Stimulated activated CD4-positive, alpha-beta T cell treated with anti-CD3 and anti-CD28 coated beads, Interleukin-2, amount 100 ng/mL, for 4 hours (primary cell): Measurements from ENCODE around the gene ARID1B.
"Not testable (repeated sequence)": the region's sequence is repeated elsewhere in the genome, so short reads cannot be mapped to it uniquely, and the experiment has no call there.

ENCODE experiments used
- DNase-seq: peaks from one replicate; pipeline ENCODE4 v3.0.0-alpha.2; 2020; ENCODE audit warnings: low read depth

ARID1B gene

GRCh38 chr6:156963712-156964700, 186.8 kb downstream of the ARID1B start:
- no peak for DNase-seq

GRCh38 chr6:156967852-156968251, 190.7 kb downstream of the ARID1B start:
- DNase-seq, result no peak

DNA sequence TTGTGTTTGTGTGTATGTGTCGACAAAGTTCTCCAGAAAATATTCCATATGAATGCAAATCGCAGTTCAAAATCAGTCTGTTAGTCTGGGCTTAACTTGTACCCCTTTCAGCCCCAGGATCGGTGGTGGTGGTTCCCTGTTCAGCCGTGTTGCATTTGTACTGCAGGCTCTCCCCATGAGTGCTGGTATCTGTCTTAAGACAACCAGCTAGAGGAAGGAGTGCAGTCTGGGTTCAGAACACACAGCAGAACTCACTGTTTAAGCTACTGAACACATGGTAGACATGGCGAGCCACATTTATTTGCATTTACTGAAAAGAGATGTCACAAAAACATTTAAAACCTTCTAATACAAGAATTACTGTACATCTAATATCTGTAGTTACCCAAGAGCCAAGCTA, 192.1 kb downstream of the ARID1B start:
- no peak for DNase-seq

GRCh38 chr6:156970595-156971112, 193.5 kb downstream of the ARID1B start:
- DNase-seq, result no peak

DNA sequence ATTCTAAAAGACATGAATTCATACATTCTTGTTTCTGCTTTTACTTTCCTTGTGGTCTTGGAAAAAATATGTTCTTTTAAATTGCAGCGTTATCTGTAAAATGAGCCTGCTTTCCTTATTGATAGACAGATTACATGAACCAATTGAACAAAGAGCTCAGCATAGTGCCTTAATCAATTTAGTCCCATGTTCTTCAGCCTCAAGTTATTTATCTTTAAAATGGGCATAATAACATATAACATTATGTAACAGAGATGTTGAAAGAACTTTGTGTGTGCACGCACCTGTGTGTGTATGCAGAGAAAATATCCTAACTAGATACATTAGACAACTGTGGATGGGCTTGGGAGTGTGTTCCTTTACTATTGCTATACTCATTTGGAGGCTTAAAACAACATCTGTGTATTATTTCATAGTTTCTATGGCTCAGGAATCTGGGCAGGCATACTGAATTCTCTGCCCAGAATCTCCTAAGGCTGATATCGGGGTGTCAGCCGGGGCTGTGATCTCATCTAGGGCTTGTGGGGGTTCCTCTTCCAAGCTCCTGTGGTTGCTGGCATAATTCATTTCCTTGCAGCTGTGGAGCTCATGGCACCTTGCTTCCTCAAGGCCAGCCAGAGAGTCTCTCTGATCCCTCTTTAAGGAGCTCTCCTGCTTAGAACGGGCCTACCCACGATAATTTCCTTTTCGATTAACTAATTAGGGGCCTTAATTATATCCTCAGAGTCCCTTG, 194.1 kb downstream of the ARID1B start:
- no peak for DNase-seq

GRCh38 chr6:156972145-156972544, 195.0 kb downstream of the ARID1B start:
- DNase-seq, result no peak

DNA sequence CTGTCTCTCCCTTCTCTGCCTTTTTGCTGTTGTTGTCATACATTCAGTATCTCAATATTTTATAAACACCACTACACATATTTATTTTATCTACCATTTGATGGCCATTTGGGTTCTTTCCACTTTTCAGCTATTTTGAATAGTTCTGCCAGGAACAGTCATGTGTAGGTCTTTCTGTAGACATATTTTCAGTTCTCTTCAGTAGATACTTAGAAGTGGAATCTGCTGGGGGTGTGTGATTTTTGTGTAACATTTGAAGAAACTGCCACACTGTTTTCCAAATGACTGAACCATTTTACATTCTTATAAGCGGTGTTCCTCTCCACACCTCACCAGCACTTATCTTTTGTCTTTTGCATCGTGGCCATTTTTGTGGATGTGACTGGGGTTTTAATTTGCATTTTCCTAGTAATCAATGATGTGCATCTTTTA, 197.7 kb downstream of the ARID1B start:
- DNase-seq, result no peak

DNA sequence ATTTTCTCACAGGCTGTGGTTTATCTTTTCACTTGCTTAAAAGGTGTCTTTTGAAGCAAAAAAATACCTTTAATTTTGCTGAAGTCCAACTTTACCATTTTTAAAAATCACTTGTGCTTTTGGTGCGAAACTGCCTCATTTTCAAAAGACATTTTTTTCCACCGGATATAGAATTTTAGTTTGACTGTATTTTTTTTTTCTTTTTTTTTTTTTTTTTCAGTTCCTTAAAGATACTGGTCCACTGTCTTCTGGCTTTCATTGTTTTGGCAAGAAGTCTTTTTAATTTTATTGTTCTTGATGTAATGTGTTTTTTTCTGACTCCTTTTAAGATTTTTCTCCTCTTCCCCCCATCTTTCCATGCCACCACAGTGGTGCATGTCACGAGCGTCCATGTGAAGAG, 198.2 kb downstream of the ARID1B start:
- DNase-seq, result no peak

GRCh38 chr6:156976216-156977127, 199.3 kb downstream of the ARID1B start:
- no peak for DNase-seq

- DNase-seq, result no peak
Observed at GRCh38 chr6:156977527-156978291, 200.5 kb downstream of the ARID1B start.

GRCh38 chr6:156978948-156979347, 201.8 kb downstream of the ARID1B start:
- DNase-seq, result no peak

DNA sequence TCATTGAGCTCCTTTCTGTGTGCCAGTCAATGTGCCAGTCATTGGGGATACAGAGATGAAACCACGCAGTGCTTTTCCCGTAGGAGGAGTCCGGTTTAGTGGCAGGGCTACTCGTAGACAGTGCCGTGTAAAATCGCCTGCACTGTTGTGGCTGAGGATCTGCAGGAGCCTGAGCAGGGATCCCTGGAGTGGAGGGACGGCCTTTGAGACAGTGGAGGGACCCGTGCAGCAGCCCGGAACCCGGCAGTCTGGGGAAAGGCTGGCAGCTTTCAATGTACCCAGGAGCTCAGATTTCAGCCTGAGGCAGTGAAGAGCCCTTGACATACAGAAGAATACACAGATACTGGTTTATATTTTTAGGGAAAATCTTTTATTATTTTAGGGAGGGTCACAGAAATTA, 203.3 kb downstream of the ARID1B start:
- no peak for DNase-seq

GRCh38 chr6:156980948-156981347, 203.8 kb downstream of the ARID1B start:
- DNase-seq, result no peak

DNA sequence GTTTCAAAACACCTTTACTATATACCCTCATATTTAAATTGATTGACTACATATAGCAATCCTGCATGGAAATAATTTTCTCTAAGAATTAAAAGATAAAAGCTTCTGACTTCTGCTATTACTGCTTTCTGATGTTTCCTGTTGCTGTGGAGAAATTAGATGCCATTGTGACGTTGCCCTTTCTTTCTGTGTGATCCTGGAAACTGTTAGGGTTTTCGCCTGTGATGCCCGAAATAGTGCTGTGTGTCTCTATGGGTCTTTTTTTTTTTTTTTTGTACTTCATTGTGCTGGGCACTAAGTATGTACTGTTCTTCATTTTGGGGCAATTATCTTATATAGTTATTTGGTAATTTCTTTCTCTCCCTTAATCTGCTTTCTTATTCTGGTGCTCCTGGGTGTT, 205.0 kb downstream of the ARID1B start:
- no peak for DNase-seq

DNA sequence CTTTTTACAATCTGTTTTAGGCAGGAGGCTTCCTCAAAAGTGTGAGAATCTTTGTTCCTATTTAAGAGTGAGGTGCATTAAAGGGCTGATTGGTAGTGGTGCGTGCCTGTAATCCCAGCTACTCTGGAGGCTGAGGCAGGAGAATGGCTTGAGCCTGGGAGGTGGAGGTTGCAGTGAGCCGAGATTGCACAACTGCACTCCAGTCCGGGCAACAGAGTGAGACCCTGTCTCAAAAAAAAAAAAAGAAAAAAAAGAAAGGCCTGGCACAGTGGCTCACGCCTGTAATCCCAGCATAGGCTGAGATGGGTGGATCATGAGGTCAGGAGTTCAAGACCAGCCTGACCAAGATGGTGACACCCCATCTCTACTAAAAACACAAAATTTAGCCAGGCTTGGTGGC, 205.7 kb downstream of the ARID1B start:
- not testable (repeated sequence) for DNase-seq

GRCh38 chr6:156984178-156984738, 207.1 kb downstream of the ARID1B start:
- DNase-seq, result no peak

- no peak for DNase-seq
Observed at GRCh38 chr6:156985309-156985708, 208.1 kb downstream of the ARID1B start.

DNA sequence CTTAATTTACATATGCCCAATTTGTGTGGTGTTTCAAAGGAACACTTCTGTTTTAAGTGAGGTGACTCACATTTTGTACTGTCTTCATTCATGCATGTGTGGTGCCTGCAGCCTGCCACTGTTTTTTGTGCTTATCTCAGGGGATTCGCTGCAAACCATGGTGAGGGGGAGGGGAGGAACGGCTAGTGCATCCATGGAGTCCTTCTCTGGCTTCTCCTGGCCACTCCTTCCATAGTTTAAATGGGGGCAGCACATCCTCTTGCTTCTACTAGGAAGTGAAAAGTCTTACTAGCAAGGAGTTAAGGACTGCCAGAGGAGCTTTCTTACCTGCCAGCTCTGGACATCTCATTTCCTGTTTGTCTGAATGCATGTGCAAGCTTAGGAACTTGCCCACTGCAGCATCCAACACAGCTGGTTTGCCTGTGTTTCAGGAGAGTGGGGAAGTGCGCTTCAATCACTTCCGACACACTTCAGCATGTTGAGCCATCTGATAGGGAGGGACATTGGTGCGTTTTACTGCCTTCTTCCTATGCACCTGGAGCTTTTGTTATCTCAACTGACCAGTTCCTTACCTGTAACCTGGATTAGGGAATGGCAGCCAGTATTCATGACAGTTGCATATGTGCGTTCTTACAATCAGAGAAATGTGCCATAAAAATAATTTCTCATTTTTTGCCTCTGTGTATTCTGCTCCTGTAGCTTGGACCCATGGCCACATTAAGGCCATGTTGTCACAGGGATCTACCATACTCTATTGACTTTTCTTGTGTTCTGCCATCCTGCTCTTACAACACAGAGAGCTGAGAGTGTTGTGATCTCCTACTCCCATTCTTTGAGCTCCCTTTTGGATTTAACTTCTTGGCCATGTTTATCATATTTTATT, 211.3 kb downstream of the ARID1B start:
- DNase-seq, result no peak

GRCh38 chr6:156989159-156989806, 212.1 kb downstream of the ARID1B start:
- no peak for DNase-seq
